K562 (cell line): ENCODE data around the gene TCF4. TPM values are rescaled to one million over a fixed set of nuclear protein-coding genes. Genes with fewer than 3 reads are reported as not detected.

Source experiments
- ATF1 ChIP-seq, 2 experiments: fragments of 450-650 bp in 1 of 2; IDR thresholded peaks; 2 replicates each; pipeline ENCODE4 v1.6.1; 2016; ENCODE audit warnings: missing compliant biosample characterization in 1 of 2, missing genetic modification characterization in 1 of 2
- CAMTA2 ChIP-seq: fragments of 250-450 bp; sonication (Bioruptor Pico); conservative IDR thresholded peaks from 2 replicates; pipeline ENCODE4 v1.5.1; 2022
- DDX20 ChIP-seq: fragments of 450-650 bp; IDR thresholded peaks from 2 replicates; pipeline ENCODE4 v1.6.1; 2016; ENCODE audit warnings: missing genetic modification characterization, low read depth, mild to moderate bottlenecking, missing compliant biosample characterization, moderate library complexity
- EP300 ChIP-seq: IDR thresholded peaks from 2 replicates; pipeline ENCODE4 v1.6.1; 2012; ENCODE audit warnings: low read length, improper control_type of control experiment
- EP400 ChIP-seq: fragments of 450-650 bp; IDR thresholded peaks from 2 replicates; pipeline ENCODE4 v1.6.1; 2017; ENCODE audit warnings: antibody characterized with exemption, mild to moderate bottlenecking, moderate library complexity
- GABPA ChIP-seq: fragments of 200-800 bp; sonication (Bioruptor generic); conservative IDR thresholded peaks from 2 replicates; pipeline ENCODE4 v1.6.1; 2016; ENCODE audit warnings: low read depth, missing genetic modification characterization, missing compliant biosample characterization
- GABPB2 ChIP-seq: fragments of 250-450 bp; sonication (Bioruptor Pico); conservative IDR thresholded peaks from 2 replicates; pipeline ENCODE4 v1.5.1; 2021; ENCODE audit warnings: mild to moderate bottlenecking
- HDAC1 ChIP-seq, 2 experiments: fragments of 450-650 bp; IDR thresholded peaks; 2 replicates each; pipeline ENCODE4 v1.6.1; 2016 to 2017; ENCODE audit warnings: inconsistent platforms in 1 of 2, mild to moderate bottlenecking in 1 of 2, moderate library complexity in 1 of 2
- HDAC2 ChIP-seq: fragments of 450-650 bp; IDR thresholded peaks from 2 replicates; pipeline ENCODE4 v1.6.1; 2016; ENCODE audit warnings: mild to moderate bottlenecking
- HIVEP1 ChIP-seq: fragments of 250-450 bp; sonication (Bioruptor Pico); IDR thresholded peaks from 2 replicates; pipeline ENCODE4 v1.4.0; 2020; ENCODE audit warnings: mild to moderate bottlenecking
- NR2C2 ChIP-seq, 2 experiments: fragments of 200-800 bp in 1 of 2; sonication (Bioruptor generic) in 1 of 2; sonication (generic) in 1 of 2; formaldehyde crosslinking in 1 of 2; IDR thresholded peaks; 2 replicates each; pipeline versions ENCODE4 v1.6.1 to v1.8.0; 2016 to 2022; ENCODE audit warnings: mild to moderate bottlenecking in 1 of 2, missing compliant biosample characterization in 1 of 2, missing genetic modification characterization in 1 of 2, missing genetic modification reagents in 1 of 2
- NR4A1 ChIP-seq, 2 experiments: fragments of 250-450 bp in 1 of 2; fragments of 450-650 bp in 1 of 2; sonication (Bioruptor Pico) in 1 of 2; IDR thresholded peaks; 2 replicates each; pipeline versions ENCODE4 v1.4.0 to v1.6.1; 2016 to 2020; ENCODE audit warnings: mild to moderate bottlenecking in 2 of 2, missing compliant biosample characterization in 1 of 2, missing genetic modification characterization in 1 of 2, moderate library complexity in 1 of 2
- PCBP2 ChIP-seq: fragments of 200-400 bp; formaldehyde crosslinking; IDR thresholded peaks from 2 replicates; pipeline ENCODE4 v1.6.1; 2018; ENCODE audit warnings: low read length, low read depth, mild to moderate bottlenecking, moderate library complexity; ENCODE audit not compliant: poor library complexity, severe bottlenecking
- RCOR1 ChIP-seq, 2 experiments: IDR thresholded peaks; 2 replicates each; pipeline ENCODE4 v1.6.1; 2012; ENCODE audit warnings: low read depth in 2 of 2, low read length in 2 of 2, borderline replicate concordance in 1 of 2, improper control_type of control experiment in 1 of 2
- SMARCA4 ChIP-seq: fragments of 450-650 bp; IDR thresholded peaks from 2 replicates; pipeline ENCODE4 v1.6.1; 2016
- SMARCE1 ChIP-seq: fragments of 450-650 bp; IDR thresholded peaks from 2 replicates; pipeline ENCODE4 v1.7.1; 2016; ENCODE audit warnings: mild to moderate bottlenecking
- TRIM24 ChIP-seq, 2 experiments: fragments of 450-650 bp; IDR thresholded peaks; 2 replicates each; pipeline ENCODE4 v1.6.1; 2016
- YBX1 ChIP-seq: fragments of 450-650 bp; IDR thresholded peaks from 2 replicates; pipeline ENCODE4 v1.7.1; 2016; ENCODE audit warnings: mild to moderate bottlenecking
- YY1 ChIP-seq, 3 experiments: IDR thresholded peaks; 2 replicates each; pipeline ENCODE4 v1.6.1; 2011; ENCODE audit warnings: low read length in 2 of 3, mild to moderate bottlenecking in 2 of 3, moderate library complexity in 2 of 3, borderline replicate concordance in 1 of 3, control low read depth in 1 of 3, low read depth in 1 of 3; ENCODE audit not compliant: insufficient read depth in 3 of 3, insufficient replicate concordance in 2 of 3, control insufficient read depth in 1 of 3, insufficient read length in 1 of 3; ENCODE audit errors: extremely low read depth in 1 of 3
- ZNF239 ChIP-seq: fragments of 250-450 bp; sonication (Bioruptor Pico); IDR thresholded peaks from 2 replicates; pipeline ENCODE4 v1.4.0; 2020; ENCODE audit warnings: mild to moderate bottlenecking
- polyA plus RNA-seq, 8 experiments: library from polyadenylated mRNA; depleted of rRNA in 4 of 8; stranded (reverse) in 5 of 8; unstranded in 3 of 8; fragments of >200 nt; fragmentation: Nextera tagmentation in 2 of 8; fragmentation: Illumina TruSeq in 1 of 8; extraction: Ambion mirVana in 2 of 8; extraction: Trizol in 1 of 8; gene quantifications; 2 replicates each; pipeline versions ENCODE4 v1.2.1 to v1.2.3, GENCODE V29; 2011 to 2014; ENCODE audit warnings: inconsistent platforms in 1 of 8, missing spikeins in 1 of 8
- total RNA-seq, 7 experiments: library from RNA; depleted of rRNA in 6 of 7; stranded (reverse); fragments of >200 nt in 6 of 7; fragmentation: Illumina TruSeq in 2 of 7; extraction: Trizol in 2 of 7; gene quantifications; 2 replicates each; pipeline versions ENCODE4 v1.2.1 to v1.2.3, GENCODE V29; 2011 to 2021; ENCODE audit warnings: low replicate concordance in 1 of 7
- TF ChIP-seq, protein P1 (sequence below): fragments of 450-650 bp; formaldehyde crosslinking; IDR thresholded peaks from 2 replicates; pipeline ENCODE4 v1.4.0; 2022; ENCODE audit warnings: mild to moderate bottlenecking, moderate library complexity
- TF ChIP-seq, protein P2 (sequence below): fragments of 450-650 bp; IDR thresholded peaks from 2 replicates; pipeline ENCODE4 v1.6.1; 2016; ENCODE audit warnings: borderline replicate concordance
- TF ChIP-seq, protein P3 (sequence below): sonication (generic); formaldehyde crosslinking; IDR thresholded peaks from 2 replicates; pipeline ENCODE4 v1.5.0; 2020; ENCODE audit warnings: missing genetic modification reagents

Gene TCF4
- total and polyA plus RNA-seq, 9 of the 15 experiments (the other 6 are each of a cell fraction or from before 2014, with no cell fraction given), result 4.8 to 24.7 (median 15.2) TPM

DNA sequence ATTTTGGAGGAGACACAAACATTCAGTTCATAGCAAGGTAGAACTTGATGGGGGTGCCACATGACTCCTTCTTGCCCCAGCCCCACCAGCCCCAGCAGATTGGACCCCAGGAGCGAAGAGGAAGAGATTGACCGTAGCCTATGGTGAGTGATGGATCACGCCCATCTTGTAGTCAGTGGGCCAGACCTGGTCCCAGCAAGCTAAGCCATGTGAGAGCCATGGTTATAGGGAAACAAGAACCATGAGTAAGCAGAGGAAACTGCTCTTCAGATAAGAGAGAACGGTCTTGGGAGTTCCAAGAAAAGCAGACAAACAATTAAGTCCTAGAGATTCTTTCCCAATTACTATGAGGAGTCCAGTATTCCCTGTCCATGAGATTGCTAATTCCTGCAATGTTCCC, 4.6 kb upstream of the TCF4 start (continued):
- TF ChIP-seq RCOR1 (IDR thresholded peaks at IDR 0.05; ENCODE audit: borderline replicate concordance in 1 of 2, low read depth in 2 of 2, low read length in 2 of 2) (peak in 1 of 2 experiments; percentile 59; a peak in 1 of 4 replicates), EP400 (0 out of 2 replicates have a peak, but pooled peaks have one; percentile 32), SMARCE1 (peak; percentile 66; the same call in 1 of the 2 replicates), HDAC1 (IDR thresholded peaks at IDR 0.05) (no peak), ATF1 (CRISPR knock-in tag; IDR thresholded peaks at IDR 0.05) (no peak), ATF1 (tag; IDR thresholded peaks at IDR 0.05) (peak; percentile 13; the same call in 1 of the 2 replicates), ZNF239 (0 out of 2 replicates have a peak, but pooled peaks have one; percentile 20), PCBP2 (no peak), YY1 (IDR thresholded peaks at IDR 0.05; ENCODE audit: borderline replicate concordance in 1 of 3, control insufficient read depth in 1 of 3, extremely low read depth in 1 of 3, insufficient read depth in 3 of 3, insufficient read length in 1 of 3, insufficient replicate concordance in 2 of 3, low read depth in 1 of 3, low read length in 2 of 3) (peak in 1 of 3 experiments; percentile 57), GABPA (peak; percentile 32; the same call in 1 of the 2 replicates), HDAC2 (no peak), GABPB2 (CRISPR knock-in tag) (no peak), DDX20 (tag) (no peak), CAMTA2 (CRISPR knock-in tag) (no peak), EP300 (peak; percentile 89), HIVEP1 (CRISPR knock-in tag) (0 out of 2 replicates have a peak, but pooled peaks have one; percentile 5), YBX1 (no peak), SMARCA4 (peak; percentile 79; the same call in 1 of the 2 replicates), NR2C2 (CRISPR knock-in tag; IDR thresholded peaks at IDR 0.05) (no peak), NR2C2 (tag; IDR thresholded peaks at IDR 0.05) (peak; percentile 40; the same call in 1 of the 2 replicates), NR4A1 (CRISPR knock-in tag; IDR thresholded peaks at IDR 0.05) (no peak), NR4A1 (tag; IDR thresholded peaks at IDR 0.05) (peak; percentile 84), TRIM24 (IDR thresholded peaks at IDR 0.05) (peak in 1 of 2 experiments; percentile 48; a peak in 1 of 4 replicates)
- TF ChIP-seq, protein P1, sequence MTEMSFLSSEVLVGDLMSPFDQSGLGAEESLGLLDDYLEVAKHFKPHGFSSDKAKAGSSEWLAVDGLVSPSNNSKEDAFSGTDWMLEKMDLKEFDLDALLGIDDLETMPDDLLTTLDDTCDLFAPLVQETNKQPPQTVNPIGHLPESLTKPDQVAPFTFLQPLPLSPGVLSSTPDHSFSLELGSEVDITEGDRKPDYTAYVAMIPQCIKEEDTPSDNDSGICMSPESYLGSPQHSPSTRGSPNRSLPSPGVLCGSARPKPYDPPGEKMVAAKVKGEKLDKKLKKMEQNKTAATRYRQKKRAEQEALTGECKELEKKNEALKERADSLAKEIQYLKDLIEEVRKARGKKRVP (CRISPR knock-in tag), result peak; percentile 45; the same call in 1 of the 2 replicates
- TF ChIP-seq, protein P2, sequence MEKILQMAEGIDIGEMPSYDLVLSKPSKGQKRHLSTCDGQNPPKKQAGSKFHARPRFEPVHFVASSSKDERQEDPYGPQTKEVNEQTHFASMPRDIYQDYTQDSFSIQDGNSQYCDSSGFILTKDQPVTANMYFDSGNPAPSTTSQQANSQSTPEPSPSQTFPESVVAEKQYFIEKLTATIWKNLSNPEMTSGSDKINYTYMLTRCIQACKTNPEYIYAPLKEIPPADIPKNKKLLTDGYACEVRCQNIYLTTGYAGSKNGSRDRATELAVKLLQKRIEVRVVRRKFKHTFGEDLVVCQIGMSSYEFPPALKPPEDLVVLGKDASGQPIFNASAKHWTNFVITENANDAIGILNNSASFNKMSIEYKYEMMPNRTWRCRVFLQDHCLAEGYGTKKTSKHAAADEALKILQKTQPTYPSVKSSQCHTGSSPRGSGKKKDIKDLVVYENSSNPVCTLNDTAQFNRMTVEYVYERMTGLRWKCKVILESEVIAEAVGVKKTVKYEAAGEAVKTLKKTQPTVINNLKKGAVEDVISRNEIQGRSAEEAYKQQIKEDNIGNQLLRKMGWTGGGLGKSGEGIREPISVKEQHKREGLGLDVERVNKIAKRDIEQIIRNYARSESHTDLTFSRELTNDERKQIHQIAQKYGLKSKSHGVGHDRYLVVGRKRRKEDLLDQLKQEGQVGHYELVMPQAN, result no peak
- TF ChIP-seq, protein P3, sequence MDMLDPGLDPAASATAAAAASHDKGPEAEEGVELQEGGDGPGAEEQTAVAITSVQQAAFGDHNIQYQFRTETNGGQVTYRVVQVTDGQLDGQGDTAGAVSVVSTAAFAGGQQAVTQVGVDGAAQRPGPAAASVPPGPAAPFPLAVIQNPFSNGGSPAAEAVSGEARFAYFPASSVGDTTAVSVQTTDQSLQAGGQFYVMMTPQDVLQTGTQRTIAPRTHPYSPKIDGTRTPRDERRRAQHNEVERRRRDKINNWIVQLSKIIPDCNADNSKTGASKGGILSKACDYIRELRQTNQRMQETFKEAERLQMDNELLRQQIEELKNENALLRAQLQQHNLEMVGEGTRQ (CRISPR knock-in tag), result no peak
